Activated CD8-positive, alpha-beta memory T cell treated with anti-CD3 and anti-CD28 coated beads for 1 hour (primary cell): ENCODE measurements around the gene GP1BB.

ENCODE experiments used
- DNase-seq, 2 donors: peaks; one replicate each; pipeline ENCODE4 v3.0.0-alpha.2; 2020; ENCODE audit warnings: low read depth in 1 of 2; ENCODE audit errors: extremely low read depth in 1 of 2

GP1BB gene

DNA sequence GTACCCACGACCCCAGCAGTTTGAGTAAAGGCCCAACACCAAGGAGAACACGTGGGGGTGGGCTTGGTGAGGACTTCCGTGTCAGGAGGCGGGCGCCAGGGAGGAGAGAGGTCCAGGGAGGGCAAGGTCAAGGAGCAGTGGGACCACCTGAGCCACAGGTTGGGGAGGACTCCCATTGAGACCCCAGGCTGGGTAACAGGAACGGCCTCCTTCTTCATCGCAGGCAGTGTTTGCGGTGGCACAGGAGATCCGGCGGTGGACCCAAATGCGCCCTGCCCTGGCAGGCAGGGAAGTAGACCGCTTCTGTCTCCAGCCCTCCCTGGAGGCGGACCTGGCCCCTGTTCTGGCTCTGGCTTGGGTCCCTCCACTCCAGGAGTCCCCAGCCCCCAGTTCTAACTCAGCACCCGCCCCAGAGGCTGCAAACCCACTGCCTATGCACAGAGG, 31.4 kb downstream of the GP1BB start:
- no peak for DNase-seq

DNA sequence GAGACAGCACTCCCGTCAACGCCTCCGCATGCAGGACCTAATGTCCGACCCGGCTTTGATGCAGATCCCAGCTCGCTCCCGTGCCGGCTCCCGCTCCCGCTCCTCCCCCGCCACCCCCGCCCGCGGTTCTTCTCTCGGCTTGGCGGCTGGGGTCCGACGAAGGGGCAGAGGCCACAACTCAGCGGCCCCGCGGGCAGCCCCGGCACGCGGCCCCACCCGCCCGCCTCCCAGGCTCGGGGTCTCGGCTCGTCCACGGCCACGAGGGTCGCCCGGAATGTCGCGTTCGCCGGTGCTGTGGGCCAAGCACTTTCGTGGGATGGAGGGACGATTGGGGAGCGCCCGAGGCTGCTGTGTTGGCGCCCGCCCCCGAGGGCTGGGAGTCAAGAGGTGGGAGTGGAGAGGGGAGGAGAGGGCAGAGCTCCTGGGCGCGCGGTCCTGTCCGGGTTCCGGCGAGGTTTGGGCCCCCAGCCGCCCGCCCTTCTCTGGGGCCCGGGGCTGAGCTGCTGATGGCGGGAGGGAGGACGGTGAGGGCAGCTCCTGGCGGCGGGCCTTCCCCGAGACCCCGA, 31.9 kb downstream of the GP1BB start:
- DNase-seq, result no peak

DNA sequence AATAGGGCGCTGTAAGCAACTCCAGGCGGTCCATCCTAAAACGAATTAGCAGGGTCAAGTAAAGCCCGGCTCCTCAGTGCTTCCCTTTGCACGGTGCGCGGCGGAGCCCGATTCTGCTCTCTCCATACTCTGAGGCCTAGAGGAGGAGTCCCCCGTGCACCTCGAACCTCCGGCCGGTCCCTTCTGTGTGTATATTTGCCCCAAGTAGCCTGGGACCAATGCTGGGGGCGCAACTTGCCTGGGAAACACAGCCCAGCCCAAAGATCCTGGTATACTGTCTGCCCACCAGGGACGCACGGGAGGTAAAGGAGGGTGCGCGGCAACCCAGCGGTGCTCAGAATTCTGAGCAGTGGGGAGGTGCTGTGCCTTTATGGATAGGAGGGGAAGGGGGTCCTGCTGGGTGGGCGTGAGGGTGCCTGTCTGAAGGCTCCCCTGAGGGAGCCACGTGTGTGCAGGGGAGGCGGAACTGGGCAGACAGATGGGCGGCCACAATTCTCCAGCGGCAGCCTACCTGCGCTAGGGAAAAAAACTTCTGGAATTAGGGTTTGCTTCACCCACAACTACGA, 32.5 kb downstream of the GP1BB start:
- no peak for DNase-seq

DNA sequence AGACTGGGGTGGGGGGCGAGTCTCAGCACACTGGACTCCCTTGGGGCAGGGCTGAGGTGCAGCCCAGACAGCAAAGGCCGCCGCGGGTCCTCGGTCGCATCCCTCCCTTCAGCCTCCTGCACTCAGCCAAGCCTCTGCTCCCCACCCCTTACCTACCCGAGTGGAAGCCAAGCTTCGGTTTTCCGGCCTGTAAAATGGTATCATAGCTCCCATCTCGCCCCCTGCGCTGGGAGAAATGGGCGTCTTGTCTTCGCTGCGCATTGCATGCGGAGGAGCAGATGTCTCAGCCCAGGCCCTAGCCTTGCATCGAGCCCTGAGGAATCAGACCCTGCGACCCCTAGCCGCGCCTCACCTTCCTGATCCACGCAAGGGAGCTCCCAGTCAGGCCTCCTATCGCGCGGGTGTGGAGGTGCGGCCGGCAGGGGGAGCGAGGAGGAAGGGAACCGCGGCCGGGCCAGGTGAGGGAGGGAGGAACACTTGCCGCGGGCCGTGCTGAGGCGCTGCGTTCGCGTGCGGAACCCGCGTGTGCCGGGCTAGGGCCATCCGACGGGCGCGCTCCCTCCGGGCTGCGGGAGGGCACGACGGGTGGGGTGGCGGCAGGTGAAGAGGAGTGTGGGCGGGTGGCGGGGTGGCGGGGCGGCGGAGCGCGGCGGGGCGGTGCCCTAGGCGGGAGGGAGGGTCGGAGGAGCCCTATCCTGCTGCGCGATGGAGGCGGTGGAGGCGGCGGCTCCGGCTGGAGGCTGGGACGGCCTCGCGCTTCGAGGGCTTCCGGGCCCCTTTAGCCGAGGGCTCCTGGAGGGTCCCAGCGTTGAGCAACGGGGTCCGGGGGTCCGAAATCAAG, 33.2 kb downstream of the GP1BB start:
- DNase-seq, result peak; percentile 23 to 44

- DNase-seq, result no peak
Observed at GRCh38 chr22:19757140-19757984, 34.0 kb downstream of the GP1BB start.

DNA sequence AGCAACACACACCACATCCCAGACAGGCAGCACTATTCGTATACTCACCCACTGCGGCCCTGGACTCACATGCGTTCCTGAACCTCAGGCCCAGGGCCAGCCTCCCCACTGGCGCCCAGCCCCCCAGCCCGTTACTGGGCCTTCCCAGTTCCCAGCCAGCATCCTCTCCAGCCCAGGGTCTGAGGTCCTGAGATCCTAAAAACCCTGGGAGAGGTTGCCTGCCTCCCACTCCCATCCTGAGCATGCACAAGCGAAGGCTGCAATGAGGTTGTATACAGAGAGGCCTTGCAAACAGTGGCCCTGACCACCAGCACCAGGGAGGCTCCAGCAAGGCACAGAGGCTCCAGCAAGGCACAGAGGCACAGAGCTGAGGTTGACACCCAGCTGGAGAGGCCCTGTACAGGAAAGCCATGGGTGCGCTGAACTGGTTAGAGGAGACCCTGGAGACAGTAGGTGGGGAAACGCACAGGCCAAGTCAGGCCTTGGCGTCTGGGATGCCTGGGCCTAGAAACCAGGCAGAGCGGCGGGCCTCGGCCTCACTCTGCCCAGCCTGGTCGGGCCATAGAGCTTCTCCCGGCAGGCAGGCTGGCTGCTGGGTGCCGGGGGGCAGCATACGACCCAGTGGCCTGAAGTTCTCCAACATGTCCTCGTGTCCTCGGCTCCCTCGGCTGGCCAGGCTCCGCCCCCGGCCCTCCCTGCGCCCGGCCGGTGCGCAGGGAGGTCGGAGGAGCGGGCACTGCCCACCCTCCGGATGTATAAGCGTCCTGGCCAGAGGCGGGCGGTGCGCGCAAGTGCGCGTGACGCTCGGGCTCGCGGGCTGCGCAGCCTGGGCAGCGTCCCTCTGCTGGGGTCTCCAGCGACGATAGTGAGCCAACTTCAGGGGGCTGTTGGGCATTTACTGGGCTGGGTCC, 34.9 kb downstream of the GP1BB start:
- no peak for DNase-seq

- no peak for DNase-seq
Observed at GRCh38 chr22:19758896-19759426, 35.6 kb downstream of the GP1BB start.

DNA sequence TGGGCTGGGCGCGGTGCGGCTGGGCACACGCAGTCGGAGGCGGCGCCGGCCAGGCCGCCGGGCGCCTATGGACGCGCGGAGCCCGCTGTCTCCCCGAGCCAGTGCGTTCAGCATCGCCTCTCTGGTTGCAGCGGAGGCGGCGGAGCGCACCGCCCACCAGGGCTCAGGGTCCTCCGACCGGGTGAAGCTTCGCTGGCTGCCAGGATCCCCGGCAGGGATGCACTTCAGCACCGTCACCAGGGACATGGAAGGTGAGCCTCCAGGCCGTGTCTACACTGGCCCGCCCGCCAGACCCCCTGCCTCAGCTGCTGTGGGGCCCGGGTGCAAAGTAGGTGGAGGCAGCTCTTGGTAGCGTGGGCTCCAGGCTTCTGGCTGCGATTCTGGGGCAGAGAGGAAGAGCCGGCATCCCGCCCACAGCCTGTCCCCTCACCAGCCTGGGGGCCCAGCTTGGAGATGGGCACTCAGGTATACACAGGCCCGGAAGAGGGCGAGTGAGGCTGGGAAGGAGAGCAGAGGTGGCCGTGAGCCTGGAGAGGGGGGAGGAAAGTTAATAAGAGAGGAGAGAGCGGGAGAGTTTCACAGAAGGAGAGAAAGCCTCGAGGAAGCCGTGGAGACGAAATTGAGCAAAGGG, 36.2 kb downstream of the GP1BB start:
- DNase-seq, result no peak

DNA sequence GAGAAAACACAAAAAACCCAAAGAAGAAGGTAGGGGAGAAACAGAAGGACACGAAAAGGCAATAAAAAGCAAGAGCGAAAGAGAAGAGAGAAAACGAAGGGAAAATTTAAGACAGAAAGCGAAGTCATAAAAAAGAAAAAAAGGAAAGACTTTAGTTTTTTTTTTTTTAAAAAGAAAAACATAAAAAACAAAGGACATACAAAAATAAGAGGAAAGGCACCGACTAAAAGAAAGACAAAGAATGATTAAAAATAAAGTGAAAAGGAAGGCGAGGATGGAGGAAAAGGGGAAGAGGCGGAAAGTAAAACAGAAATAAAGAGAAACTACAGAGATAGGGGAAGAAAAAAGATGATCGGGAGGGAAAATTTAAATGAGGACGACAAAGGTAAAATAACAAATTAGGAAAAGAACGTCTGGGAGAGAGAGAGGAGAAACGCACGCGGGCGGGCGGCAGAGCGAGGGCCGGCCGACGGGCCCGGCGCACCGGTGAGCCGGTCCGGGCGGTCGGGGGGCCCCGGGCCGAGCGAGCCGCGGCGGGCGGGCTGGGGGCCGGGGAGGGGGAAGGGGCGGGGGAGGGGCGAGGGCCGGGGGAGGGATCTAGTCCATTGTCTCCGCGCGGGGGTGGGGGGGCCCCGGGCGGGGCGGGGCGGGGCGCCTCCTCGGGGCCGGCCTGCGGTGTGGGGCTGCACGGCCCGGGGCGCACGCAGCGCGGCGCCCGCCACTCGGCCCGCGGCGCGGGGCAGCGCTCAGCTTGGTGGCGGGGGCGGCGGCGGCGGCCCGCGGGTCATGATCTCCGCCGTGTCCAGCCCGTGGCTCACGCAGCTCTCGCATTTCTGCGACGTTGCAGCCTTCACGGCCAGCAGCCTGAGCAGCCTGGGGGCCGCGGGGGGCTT, 37.0 kb downstream of the GP1BB start, which contains the start of gene TBX1:
Gene TBX1 (plus strand): TSS at position 721 of the 893 bp plus-strand sequence. CDS start 66 bp downstream, at position 787.
- no peak for DNase-seq

DNA sequence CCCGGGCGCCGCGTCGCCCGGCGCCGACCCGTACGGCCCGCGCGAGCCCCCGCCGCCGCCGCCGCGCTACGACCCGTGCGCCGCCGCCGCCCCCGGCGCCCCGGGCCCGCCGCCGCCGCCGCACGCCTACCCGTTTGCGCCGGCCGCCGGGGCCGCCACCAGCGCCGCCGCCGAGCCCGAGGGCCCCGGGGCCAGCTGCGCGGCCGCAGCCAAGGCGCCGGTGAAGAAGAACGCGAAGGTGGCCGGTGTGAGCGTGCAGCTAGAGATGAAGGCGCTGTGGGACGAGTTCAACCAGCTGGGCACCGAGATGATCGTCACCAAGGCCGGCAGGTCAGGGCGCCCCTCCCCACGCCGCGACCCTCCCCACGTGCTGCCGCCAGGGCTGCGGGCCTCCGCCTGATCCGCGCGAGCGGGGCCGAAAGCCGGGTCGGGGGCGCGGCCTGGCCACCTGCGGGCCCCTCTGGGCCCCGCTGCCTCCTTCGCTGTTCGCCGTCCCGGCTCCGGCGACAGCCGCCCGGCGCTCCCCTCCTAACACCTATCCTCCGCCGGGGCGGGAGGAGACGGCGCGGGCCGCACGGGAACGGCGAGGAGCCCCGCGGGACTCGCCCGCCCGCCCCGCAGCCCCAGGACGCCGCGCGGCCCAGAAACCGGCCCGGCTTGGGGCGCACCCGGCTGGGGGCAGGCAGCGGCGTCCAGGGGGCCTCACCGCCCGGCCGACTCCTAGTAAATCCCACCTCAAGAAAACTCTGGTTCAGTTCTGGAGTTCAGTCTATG, 37.8 kb downstream of the GP1BB start:
- DNase-seq, result no peak

- DNase-seq, result no peak
Observed at GRCh38 chr22:19761725-19762567, 38.6 kb downstream of the GP1BB start.

GRCh38 chr22:19762568-19763457, 39.5 kb downstream of the GP1BB start:
- no peak for DNase-seq

GRCh38 chr22:19763458-19764298, 40.3 kb downstream of the GP1BB start:
- DNase-seq, result no peak

- DNase-seq, result no peak
Observed at GRCh38 chr22:19764299-19764593, 40.9 kb downstream of the GP1BB start.
